Erythroblast (primary cell): ENCODE data around the gene SPAG17.

Experiments
- GATA1 ChIP-seq: IDR thresholded peaks from 2 replicates; pipeline ENCODE4 v1.6.1; 2011; ENCODE audit warnings: low read depth, mild to moderate bottlenecking, control low read depth, low read length, moderate library complexity
- POLR2A ChIP-seq: IDR thresholded peaks from 2 replicates; pipeline ENCODE4 v1.6.1; 2011; ENCODE audit warnings: mild to moderate bottlenecking, low read length

DNA sequence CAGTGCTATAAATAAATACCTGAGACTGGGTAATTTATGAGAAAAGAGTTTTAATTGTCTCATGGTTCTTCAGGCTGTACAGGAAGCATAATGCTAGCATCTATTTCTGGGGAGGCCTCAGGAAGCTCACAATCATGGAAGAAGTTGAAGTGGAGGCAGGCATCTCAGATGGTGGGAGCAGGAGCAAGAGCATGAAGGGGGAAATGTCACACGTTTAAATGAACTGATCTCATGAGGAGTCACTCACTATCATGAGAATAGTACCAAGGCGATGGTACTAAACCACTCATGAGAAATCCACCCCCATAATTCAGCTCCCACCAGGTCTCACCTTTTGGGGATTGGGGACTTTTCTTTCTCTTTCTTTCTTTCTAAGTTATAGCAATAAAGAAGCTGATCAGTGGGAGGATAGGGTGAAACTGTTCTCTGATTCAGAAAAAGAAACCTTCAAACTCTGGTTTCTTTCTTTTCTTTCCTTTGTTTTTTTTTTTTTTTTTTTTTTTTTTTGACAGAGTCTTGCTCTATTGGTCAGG is 17.1 kb upstream of the SPAG17 start:
- TF ChIP-seq POLR2A (no peak), GATA1 (no peak)
